Skin epidermis (tissue), 12 donors: ENCODE measurements around the gene ST3GAL5.

ENCODE experiments used
- H3K27ac ChIP-seq, 21 experiments: fragments of 200-600 bp; sonication (generic) in 11 of 21; one replicate each; pipeline ENCODE4 v1.5.0; 2020; ENCODE audit warnings: mild to moderate bottlenecking in 3 of 21, inconsistent platforms in 2 of 21, moderate library complexity in 2 of 21
- H3K4me3 ChIP-seq, 7 experiments: fragments of 200-600 bp; sonication (generic) in 2 of 7; one replicate each; pipeline ENCODE4 v1.5.0; 2020; ENCODE audit warnings: inconsistent platforms in 2 of 7, mild to moderate bottlenecking in 2 of 7, moderate library complexity in 1 of 7

ST3GAL5 gene

GRCh38 chr2:85920810-85921545, 32.2 kb upstream of the ST3GAL5 start:
- Histone ChIP-seq H3K27ac (peak overlapping the region in 3 of 21 experiments; percentile 0 to 26 (median 7)), H3K4me3 (no peak overlapping the region)

DNA sequence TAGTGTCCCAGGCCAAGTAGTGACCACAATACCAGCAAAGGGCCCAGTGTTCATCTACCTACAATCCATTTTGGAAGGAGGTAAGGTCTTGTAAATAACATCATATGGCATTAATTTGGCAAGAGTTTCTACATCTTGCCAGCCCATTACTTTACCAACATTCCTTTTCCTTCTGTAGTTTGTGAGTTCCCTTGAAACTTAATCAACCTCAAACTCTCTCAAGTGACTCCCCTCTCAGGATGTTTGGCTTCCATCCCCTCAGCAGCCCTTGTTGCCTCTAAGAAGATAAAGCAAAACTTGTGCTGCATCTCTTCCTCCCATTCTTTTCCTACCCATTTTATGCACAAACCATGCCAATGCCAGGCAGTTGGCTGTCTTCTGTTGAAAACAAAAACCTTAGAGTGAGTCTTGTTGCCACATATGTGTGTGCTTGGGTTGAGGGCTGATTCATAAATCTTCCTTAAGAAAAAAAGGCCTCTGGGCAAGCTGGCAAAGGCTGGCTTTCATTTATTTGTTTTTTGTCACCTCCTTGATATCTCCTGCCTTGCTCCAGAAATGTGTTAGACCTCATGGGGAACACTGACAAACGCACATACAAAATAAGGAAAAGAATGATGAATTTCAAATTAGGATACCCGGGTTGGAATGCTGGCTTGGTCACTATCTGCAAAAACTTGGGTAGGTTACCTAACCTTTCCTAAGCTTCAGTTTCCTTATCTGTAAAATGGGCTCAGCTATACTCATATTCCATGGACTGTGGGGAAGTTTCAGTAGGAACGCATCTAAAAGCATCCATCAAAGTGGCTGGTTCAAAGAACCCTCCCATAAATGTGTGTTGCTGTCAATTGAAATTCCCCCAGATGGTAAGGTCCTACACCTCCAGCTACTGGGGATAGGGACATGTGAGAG, 29.4 kb upstream of the ST3GAL5 start:
- no peak overlapping the region for H3K4me3 ChIP-seq
- no peak overlapping the region for H3K27ac ChIP-seq

DNA sequence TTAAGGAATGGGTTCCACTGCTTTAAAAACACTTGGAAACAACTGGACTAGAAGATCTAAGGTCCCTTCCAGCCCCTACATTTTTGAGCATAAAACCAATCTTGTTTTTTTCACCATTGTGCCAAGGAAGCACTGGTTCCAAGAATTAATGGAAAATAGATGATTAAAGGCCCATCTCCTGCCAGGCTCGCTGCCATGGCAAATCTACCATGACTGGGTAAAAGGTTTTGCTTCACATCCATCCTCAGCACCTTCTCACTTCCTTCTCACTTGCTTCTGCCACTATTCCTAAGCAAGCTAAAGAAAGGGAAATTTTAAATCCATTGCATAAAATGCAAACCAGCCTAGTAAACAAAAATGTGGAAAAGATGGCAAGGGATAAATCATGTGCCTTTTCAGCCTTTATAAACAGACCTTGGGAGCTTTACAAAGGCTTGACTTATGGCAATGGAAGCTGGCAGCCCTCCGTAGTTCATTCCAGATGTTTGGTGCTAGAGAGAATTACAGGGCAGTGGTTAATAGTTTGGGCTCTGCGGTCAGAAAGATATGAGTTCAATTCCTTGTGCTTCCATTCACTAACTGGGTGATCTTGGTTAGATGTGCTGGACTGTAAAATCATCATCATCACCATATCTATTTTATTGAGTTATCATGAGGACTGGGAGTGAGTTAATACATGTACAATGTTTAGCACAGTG, 27.0 kb upstream of the ST3GAL5 start:
- H3K27ac ChIP-seq = peak overlapping the region in 6 of 21 experiments; percentile 2 to 65 (median 44)
- no peak overlapping the region for H3K4me3 ChIP-seq

- H3K27ac ChIP-seq = peak overlapping the region in 6 of 21 experiments; percentile 2 to 65 (median 38)
- no peak overlapping the region for H3K4me3 ChIP-seq
Measured at GRCh38 chr2:85914922-85915321, 26.1 kb upstream of the ST3GAL5 start.

- peak overlapping the region in 5 of 21 experiments; percentile 11 to 65 (median 34) for H3K27ac ChIP-seq
- H3K4me3 ChIP-seq = no peak overlapping the region
Measured at GRCh38 chr2:85913884-85914881, 25.4 kb upstream of the ST3GAL5 start.

- Histone ChIP-seq H3K27ac (peak overlapping the region in 17 of 21 experiments; percentile 22 to 83 (median 56)), H3K4me3 (no peak overlapping the region)
Measured at GRCh38 chr2:85911814-85912692, 23.3 kb upstream of the ST3GAL5 start.

GRCh38 chr2:85911097-85911496, 22.3 kb upstream of the ST3GAL5 start:
- Histone ChIP-seq H3K4me3 (no peak overlapping the region), H3K27ac (peak overlapping the region in 14 of 21 experiments; percentile 25 to 83 (median 62))

DNA sequence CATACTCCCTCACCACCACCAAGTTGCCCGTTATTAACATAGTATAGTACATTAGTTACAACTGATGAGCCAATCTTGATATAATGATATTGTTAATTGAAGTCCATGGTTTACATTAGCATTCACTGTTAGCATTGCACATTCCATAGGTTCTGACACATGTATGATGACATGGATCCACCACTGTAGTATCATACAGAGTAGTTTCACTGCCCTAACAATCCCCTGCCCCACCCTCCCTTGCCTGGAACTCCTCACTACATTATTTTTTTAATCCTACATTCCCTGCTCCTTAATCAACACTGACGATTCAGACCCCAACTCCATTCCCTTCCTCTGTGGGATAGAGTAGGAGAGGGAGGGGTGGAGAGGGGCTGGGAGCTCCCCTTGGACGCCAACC, 20.2 kb upstream of the ST3GAL5 start:
- Histone ChIP-seq H3K27ac (peak overlapping the region in 4 of 21 experiments; percentile 0 to 67 (median 50)), H3K4me3 (no peak overlapping the region)

DNA sequence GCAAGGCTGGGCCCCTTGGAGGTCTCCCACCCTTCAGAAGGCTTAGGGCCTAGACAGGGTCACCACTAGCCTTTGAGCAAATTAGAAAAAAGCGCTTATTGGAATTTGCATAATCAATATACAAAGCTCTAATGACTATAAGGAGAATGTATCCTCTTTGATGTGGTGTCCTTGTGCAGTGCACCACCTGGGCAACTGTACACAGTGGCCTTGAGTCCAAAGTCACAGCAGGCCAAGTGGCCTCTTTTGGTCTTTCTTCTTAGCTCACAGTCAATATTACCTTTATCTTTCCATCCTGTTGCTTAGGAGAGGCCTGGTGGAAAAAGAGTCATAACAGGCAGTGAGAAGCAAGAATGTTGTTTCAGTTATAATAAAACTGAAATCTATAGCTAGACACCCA, 19.7 kb upstream of the ST3GAL5 start:
- H3K27ac ChIP-seq = peak overlapping the region in 4 of 21 experiments; percentile 0 to 65 (median 30)
- no peak overlapping the region for H3K4me3 ChIP-seq

DNA sequence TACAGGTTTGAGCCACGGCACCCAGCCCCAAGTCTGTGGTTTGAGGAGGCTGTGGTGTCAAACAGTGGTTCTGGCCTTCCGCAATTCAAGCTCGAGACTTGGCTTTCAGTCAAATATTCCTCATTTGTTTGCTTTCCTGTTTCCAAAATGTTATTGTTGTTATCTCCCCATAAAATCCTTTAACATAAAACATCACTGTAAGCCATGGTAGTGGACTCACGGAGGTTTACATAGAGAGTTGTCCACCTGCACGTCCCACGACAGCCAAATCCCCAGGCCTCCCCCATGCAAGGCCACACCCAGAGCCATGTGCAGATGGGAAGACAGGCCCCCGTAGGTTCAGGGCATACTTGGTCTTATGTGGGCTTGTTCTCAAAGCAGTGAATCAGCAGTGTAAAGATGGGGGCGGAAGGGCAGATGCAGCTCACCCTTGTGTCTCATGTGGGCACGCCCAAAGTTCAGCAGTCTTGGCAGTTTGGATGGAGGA, 18.9 kb upstream of the ST3GAL5 start:
- H3K4me3 ChIP-seq = no peak overlapping the region
- peak overlapping the region in 5 of 21 experiments; percentile 9 to 65 (median 52) for H3K27ac ChIP-seq

DNA sequence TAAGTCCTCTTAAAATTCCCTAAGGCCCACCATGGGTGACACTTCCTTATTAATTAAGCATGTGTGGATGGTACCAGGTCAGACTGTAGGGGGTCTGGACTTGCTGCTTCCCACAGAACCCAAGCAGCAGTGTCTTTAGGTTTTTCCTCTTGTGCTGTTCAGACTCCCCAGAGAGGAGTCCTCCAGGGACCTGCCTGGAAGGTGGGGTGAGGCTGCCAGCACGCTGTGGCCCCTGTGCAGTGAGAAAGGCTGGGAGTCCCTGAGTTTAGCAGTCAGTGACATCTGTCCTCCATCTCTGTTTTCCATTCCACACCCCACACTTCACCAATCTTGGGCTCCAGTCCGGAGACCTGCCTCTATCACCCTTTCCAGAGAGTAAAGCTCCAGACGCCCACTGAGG, 18.0 kb upstream of the ST3GAL5 start:
- Histone ChIP-seq H3K27ac (peak overlapping the region in 4 of 21 experiments; percentile 25 to 65 (median 58)), H3K4me3 (no peak overlapping the region)

- H3K4me3 ChIP-seq = no peak overlapping the region
- H3K27ac ChIP-seq = peak overlapping the region in 5 of 21 experiments; percentile 26 to 73 (median 50)
Measured at GRCh38 chr2:85905891-85906290, 17.1 kb upstream of the ST3GAL5 start.

GRCh38 chr2:85905187-85905666, 16.4 kb upstream of the ST3GAL5 start:
- no peak overlapping the region for H3K4me3 ChIP-seq
- peak overlapping the region in 5 of 21 experiments; percentile 5 to 73 (median 42) for H3K27ac ChIP-seq

DNA sequence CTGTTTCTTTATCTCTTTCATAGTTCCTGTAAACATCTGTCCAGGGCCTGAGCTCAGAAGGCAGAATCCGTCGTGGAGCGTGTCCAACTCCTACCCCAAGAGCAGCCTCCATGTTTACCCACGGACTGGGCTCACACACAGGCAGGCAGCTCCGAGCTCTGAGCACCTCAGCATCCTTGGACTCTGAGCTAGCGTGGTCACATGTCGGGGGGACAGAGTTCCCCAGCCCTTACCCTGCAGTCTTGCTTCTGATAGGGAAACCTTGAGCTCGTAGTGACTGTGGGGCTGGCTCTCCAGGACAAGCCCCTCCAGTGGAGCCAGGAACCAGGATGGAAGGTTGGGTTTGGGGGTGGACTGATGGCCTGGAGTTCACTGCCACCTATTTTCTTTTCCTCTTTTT, 15.1 kb upstream of the ST3GAL5 start:
- Histone ChIP-seq H3K4me3 (no peak overlapping the region), H3K27ac (peak overlapping the region in 3 of 21 experiments; percentile 13 to 47 (median 42))

DNA sequence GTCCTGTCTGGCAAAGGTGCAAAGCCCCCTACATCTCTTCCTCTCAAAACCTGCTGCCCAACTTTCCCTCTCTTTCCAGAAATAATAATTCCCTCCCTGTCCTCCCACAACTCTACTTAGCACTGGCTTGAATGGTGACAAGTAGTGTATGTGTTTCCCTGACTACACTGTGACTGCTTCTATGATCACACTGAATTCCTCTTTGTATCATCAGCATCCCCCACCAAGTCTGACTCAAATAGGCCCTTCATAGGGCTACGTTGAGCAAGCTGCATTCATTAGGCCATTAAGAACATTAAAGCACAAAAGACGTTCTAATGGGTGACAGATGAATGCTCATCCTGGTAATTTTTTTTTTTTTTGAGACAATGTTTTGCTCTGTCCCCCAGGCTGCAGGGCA, 13.7 kb upstream of the ST3GAL5 start:
- Histone ChIP-seq H3K4me3 (no peak overlapping the region), H3K27ac (no peak overlapping the region)

GRCh38 chr2:85901155-85901554, 12.4 kb upstream of the ST3GAL5 start:
- Histone ChIP-seq H3K4me3 (no peak overlapping the region), H3K27ac (no peak overlapping the region)

GRCh38 chr2:85900366-85900765, 11.6 kb upstream of the ST3GAL5 start:
- Histone ChIP-seq H3K4me3 (no peak overlapping the region), H3K27ac (no peak overlapping the region)
